DOHH2 (cell line): ENCODE results near the gene ASPN.

Experiments
- H3F3A ChIP-seq: fragments of 200-600 bp; sonication (generic), shearing (Covaris generic); 2 replicates; pipeline ENCODE4 v1.6.0; 2016; ENCODE audit warnings: antibody characterized with exemption, mild to moderate bottlenecking; ENCODE audit not compliant: control insufficient read depth, insufficient read depth
- H3K27ac ChIP-seq: fragments of 200-600 bp; sonication (generic); 2 replicates; pipeline ENCODE4 v1.5.1; 2014; ENCODE audit warnings: low read depth, mild to moderate bottlenecking, low read length, moderate library complexity
- H3K27me3 ChIP-seq: fragments of 200-600 bp; sonication (generic); 2 replicates; pipeline ENCODE4 v1.6.1; 2014; ENCODE audit warnings: mild to moderate bottlenecking, low read length, mixed read lengths; ENCODE audit not compliant: control insufficient read depth
- H3K36me3 ChIP-seq: fragments of 200-600 bp; sonication (generic); 2 replicates; pipeline ENCODE4 v1.6.1; 2014; ENCODE audit warnings: mild to moderate bottlenecking, low read length, moderate library complexity, mixed read lengths; ENCODE audit not compliant: control insufficient read depth
- H3K4me1 ChIP-seq: fragments of 200-600 bp; sonication (generic); 2 replicates; pipeline ENCODE4 v1.6.1; 2014; ENCODE audit warnings: mild to moderate bottlenecking, low read length, mixed read lengths; ENCODE audit not compliant: control insufficient read depth
- H3K4me2 ChIP-seq: fragments of 200-600 bp; sonication (generic); 2 replicates; pipeline ENCODE4 v1.6.0; 2014; ENCODE audit warnings: mild to moderate bottlenecking, low read length, moderate library complexity
- H3K4me3 ChIP-seq: fragments of 200-600 bp; sonication (generic); 2 replicates; pipeline ENCODE4 v1.5.1; 2014; ENCODE audit warnings: mild to moderate bottlenecking, low read length, mixed read lengths
- H3K79me2 ChIP-seq: fragments of 200-600 bp; sonication (generic); 2 replicates; pipeline ENCODE4 v1.6.1; 2014; ENCODE audit warnings: mild to moderate bottlenecking, low read length, mixed read lengths; ENCODE audit not compliant: control insufficient read depth
- H3K9me2 ChIP-seq: fragments of 200-600 bp; sonication (generic); replicated peaks from 2 replicates; pipeline ENCODE4 v1.6.1; 2014; ENCODE audit warnings: mild to moderate bottlenecking, low read length, mixed read lengths; ENCODE audit not compliant: control insufficient read depth
- H3K9me3 ChIP-seq: fragments of 200-600 bp; sonication (generic); 2 replicates; pipeline ENCODE4 v1.6.1; 2014; ENCODE audit warnings: antibody characterized with exemption, low read length, mixed read lengths; ENCODE audit not compliant: control insufficient read depth, insufficient read depth
- H4K20me1 ChIP-seq: fragments of 200-600 bp; sonication (generic); 2 replicates; pipeline ENCODE4 v1.6.0; 2014; ENCODE audit warnings: low read depth, mild to moderate bottlenecking, antibody characterized with exemption, low read length, moderate library complexity; ENCODE audit not compliant: control insufficient read depth, insufficient read depth
- EZH2phosphoT487 ChIP-seq: fragments of 200-600 bp; sonication (generic); IDR thresholded peaks from 2 replicates; pipeline ENCODE4 v1.6.1; 2017; ENCODE audit warnings: borderline replicate concordance, mild to moderate bottlenecking, antibody characterized with exemption, low read length, moderate library complexity, mixed read lengths
- TF ChIP-seq, protein P1 (sequence below): fragments of 200-600 bp; sonication (generic); IDR thresholded peaks from one replicate; pipeline ENCODE4 v1.5.1; 2014; ENCODE audit warnings: antibody characterized with exemption, mild to moderate bottlenecking, low read depth, low read length; ENCODE audit not compliant: poor library complexity, severe bottlenecking

ASPN gene

GRCh38 chr9:92513349-92513748, 31.0 kb upstream of the ASPN start:
- H3K36me3 ChIP-seq: no peaks in the 10 kb centered on the region
- no peaks in the 10 kb centered on the region for H3F3A ChIP-seq
- no peaks in the 10 kb centered on the region for H3K4me1 ChIP-seq
- H3K4me3 ChIP-seq: no peak overlapping the region
- no peak for TF ChIP-seq EZH2phosphoT487
- TF ChIP-seq, protein P1, sequence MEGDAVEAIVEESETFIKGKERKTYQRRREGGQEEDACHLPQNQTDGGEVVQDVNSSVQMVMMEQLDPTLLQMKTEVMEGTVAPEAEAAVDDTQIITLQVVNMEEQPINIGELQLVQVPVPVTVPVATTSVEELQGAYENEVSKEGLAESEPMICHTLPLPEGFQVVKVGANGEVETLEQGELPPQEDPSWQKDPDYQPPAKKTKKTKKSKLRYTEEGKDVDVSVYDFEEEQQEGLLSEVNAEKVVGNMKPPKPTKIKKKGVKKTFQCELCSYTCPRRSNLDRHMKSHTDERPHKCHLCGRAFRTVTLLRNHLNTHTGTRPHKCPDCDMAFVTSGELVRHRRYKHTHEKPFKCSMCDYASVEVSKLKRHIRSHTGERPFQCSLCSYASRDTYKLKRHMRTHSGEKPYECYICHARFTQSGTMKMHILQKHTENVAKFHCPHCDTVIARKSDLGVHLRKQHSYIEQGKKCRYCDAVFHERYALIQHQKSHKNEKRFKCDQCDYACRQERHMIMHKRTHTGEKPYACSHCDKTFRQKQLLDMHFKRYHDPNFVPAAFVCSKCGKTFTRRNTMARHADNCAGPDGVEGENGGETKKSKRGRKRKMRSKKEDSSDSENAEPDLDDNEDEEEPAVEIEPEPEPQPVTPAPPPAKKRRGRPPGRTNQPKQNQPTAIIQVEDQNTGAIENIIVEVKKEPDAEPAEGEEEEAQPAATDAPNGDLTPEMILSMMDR: no peak
- no peaks in the 10 kb centered on the region for H3K9me2 ChIP-seq
- no peaks in the 10 kb centered on the region for H4K20me1 ChIP-seq
- H3K27ac ChIP-seq: no peak overlapping the region
- H3K4me2 ChIP-seq: no peak overlapping the region
- no peaks in the 10 kb centered on the region for H3K79me2 ChIP-seq
- no peaks in the 10 kb centered on the region for H3K9me3 ChIP-seq
- no peaks in the 10 kb centered on the region for H3K27me3 ChIP-seq

GRCh38 chr9:92512622-92513021, 30.3 kb upstream of the ASPN start:
- Histone ChIP-seq H3K9me3 (no peaks in the 10 kb centered on the region), H3F3A (no peaks in the 10 kb centered on the region), H3K27me3 (no peaks in the 10 kb centered on the region), H3K27ac (no peak overlapping the region), H3K79me2 (no peaks in the 10 kb centered on the region), H3K4me2 (no peak overlapping the region), H3K4me1 (no peaks in the 10 kb centered on the region), H3K36me3 (no peaks in the 10 kb centered on the region), H3K9me2 (no peaks in the 10 kb centered on the region), H4K20me1 (no peaks in the 10 kb centered on the region), H3K4me3 (no peak overlapping the region)
- TF ChIP-seq EZH2phosphoT487: no peak

- H3K36me3 ChIP-seq: no peaks in the 10 kb centered on the region
- no peaks in the 10 kb centered on the region for H3K9me3 ChIP-seq
- H4K20me1 ChIP-seq: no peaks in the 10 kb centered on the region
- no peak for TF ChIP-seq EZH2phosphoT487
- TF ChIP-seq, protein P1: no peak
- no peak overlapping the region for H3K27ac ChIP-seq
- no peaks in the 10 kb centered on the region for H3F3A ChIP-seq
- H3K27me3 ChIP-seq: no peaks in the 10 kb centered on the region
- no peak overlapping the region for H3K4me2 ChIP-seq
- no peaks in the 10 kb centered on the region for H3K9me2 ChIP-seq
- H3K4me1 ChIP-seq: no peaks in the 10 kb centered on the region
- H3K79me2 ChIP-seq: no peaks in the 10 kb centered on the region
- no peak overlapping the region for H3K4me3 ChIP-seq
These were observed 28.4 kb upstream of the ASPN start for GRCh38 chr9:92510747-92511146.

DNA sequence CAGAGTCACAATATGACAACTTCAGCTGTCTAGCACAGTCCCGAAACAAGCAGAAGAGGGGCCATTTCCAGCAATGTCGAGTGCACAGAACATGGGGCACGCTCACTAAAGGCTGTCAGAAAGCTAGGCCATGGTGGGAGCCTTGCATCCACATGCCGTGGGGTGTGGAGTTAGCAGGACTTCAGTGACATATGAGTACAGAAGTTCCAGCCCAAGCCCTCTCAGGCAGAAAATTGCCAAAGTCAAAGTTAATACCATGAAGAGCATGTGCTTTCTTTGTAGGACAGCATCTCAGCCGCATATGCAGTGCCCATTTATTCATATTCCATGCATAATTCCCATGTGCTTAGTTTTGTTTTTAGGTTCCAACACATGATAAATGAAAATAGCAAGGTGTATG, 26.7 kb upstream of the ASPN start:
- H3K4me2 ChIP-seq: no peak overlapping the region
- no peaks in the 10 kb centered on the region for H3K9me2 ChIP-seq
- no peaks in the 10 kb centered on the region for H3K36me3 ChIP-seq
- H3K9me3 ChIP-seq: no peaks in the 10 kb centered on the region
- TF ChIP-seq, protein P1: no peak
- TF ChIP-seq EZH2phosphoT487: no peak
- H3K27me3 ChIP-seq: no peaks in the 10 kb centered on the region
- H3K4me3 ChIP-seq: no peak overlapping the region
- no peaks in the 10 kb centered on the region for H3K4me1 ChIP-seq
- H4K20me1 ChIP-seq: no peaks in the 10 kb centered on the region
- no peaks in the 10 kb centered on the region for H3F3A ChIP-seq
- H3K27ac ChIP-seq: no peak overlapping the region
- H3K79me2 ChIP-seq: no peaks in the 10 kb centered on the region
